ENCODE data around the gene TLL2.
A peak's percentile ranks its signal among the peaks of the same experiment; 100 is the strongest.
"Not testable (repeated sequence)": the region's sequence is repeated elsewhere in the genome, so short reads cannot be mapped to it uniquely, and the experiment has no call there.

Gene TLL2

DNA sequence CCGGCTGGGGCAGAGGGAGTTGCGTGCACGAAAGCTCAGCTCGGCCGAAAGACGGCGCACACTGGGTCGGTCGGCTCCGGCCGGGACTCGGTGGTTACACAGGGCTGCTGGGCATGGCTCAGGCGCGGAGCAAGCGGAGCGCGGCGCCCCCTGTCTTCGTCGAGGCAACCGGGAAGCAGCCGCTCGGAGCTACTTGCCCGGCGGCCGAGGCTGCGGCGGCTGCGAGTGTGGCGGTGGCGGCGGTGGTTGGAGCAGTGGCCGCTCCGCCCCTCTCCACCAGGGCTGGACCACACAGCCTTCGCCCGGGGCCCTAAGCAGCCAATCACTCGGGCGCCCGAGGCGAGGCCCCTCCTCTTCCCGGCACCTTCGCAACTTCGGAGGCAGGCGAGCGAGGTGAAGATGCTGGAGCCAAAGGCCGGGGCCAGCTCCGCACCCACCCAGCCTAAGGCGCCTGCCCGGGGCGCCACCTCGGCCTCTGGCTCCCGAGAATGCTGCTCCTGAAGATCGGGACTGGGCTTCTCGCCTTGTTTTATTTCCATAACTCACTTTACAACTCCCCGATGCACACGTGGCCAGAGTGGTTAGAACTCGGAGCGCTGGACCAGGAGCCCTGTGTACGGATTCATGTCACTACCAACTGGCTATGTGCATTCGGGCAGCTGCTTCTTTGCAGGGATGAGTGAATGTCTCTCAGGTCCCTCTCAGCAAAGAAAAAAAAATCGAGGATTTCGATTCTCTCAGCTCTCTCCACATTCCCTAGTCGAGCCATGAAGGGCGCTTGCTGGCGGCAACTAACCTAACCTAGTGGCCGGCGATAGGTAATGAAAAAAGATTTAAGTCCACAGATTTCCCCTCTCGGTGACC is at the start of gene TLL2:
Gene TLL2, minus strand, starts transcription at position 229 of the 864 bp plus-strand sequence. CDS start 241 bp downstream, outside the sequence.
- FAIRE-seq: no peak

DNA sequence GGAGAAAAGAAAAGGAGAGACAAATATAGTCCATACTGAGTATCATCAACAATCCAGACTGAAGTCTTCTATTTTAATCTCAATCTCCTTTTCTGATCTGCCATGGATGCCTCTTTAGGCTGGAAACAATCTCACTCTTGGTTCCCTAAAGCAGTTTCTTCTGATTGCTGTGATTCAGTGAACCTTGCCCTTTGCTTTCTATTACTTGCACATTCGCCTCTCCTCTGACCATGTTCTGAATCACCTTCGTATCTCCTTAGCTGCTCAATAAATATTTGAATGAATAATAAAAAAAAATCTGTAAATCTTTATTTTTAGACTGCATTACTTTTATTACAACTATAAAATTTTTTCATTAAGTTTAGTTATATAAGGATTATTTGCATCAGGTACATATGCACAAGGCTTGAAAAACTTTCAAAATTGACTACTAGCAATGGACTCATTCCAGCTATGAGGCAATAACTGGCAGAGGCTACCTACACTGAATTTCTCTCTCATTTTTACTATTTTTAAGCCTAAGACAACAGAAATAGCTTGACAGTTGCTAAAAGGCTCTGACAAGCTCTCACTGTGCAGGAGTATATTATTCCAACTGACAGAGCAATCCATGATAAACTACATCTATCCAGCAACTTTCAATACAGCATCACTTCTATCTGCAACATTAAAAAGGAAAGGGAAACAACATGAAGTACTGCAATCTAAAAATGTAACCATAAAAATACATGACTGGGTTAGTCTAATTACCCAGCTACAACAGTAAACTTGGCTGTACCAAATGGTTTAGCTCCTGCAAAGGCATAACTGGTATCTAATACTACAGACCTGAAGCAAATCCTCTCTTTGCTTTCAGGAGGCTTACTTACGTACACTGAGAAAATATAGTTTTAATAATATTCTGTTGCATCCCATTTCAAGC is 47.5 kb upstream of the TLL2 start:
- FAIRE-seq: no peak

DNA sequence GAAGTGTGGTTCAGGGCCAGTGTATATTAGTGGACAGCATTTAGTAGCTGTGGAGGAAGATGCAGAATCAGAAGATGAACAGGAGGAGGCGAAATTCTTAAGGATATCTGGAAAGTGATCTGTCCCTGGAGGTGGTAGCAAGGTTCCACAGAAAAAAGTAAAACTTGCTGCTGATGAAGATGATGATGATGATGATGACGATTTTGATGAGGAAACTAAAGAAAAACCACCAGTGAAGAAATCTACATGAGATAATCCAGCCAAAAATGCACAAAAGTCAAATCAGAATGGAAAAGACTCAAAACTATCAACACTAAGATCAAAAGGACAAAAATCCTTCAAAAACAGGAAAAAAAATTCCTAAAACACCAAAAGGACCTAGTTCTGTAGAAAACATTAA is 46.8 kb upstream of the TLL2 start:
- FAIRE-seq: no peak

DNA sequence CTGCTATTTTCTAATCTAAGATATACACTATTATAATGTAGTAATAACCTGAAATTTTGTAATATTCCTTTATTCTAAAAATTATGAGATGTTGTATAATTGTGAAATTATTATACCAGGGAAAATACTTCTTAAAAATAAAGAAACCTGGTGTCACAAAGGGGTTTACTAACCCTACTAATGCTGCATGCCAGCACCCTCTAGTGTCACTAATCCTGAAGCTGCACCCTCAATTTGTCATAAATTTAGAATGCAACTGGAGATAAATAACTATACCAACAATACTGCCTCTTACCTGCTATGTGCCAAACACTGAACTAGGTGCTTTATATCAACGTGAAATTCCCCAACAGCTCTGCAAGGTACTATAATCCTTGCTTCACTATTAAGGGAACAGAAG is 42.3 kb upstream of the TLL2 start:
- FAIRE-seq: peak; percentile 26

DNA sequence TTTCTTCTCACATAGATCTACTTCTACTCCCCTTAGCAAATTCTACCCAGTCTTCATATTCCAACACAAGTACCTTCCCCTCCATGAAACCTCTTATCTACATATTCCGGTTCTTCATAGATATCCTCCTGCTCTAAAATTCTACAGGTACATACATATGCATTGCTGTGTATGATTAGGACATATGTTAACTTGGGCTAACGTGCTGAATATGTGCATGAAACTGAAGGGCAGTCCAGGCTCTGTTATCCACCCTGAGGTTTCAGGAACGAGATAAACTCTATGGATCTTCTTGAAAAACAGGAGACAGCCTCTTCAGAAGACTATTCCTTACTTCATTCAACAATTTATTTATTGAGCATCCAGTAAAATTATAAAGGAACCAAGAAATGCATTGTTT is 41.6 kb upstream of the TLL2 start:
- FAIRE-seq: no peak

DNA sequence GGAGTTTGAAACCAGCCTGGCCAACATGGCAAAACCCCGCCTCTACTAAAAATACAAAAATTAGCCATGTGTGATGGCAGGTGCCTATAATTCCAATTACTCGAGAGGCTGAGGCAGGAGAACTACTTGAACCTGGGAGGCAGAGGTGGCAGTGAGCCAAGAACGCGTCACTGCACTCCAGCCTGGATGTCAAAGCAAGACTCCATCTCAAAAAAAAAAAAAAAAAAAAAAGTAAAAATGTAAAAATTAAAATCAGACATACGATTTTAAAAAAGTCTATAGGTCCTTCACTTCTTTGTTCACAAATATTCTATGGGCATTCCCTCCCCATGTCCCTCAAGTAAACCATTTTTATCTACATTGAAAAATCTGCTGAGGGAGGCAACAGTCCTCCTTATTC is 34.9 kb upstream of the TLL2 start:
- FAIRE-seq: no peak

DNA sequence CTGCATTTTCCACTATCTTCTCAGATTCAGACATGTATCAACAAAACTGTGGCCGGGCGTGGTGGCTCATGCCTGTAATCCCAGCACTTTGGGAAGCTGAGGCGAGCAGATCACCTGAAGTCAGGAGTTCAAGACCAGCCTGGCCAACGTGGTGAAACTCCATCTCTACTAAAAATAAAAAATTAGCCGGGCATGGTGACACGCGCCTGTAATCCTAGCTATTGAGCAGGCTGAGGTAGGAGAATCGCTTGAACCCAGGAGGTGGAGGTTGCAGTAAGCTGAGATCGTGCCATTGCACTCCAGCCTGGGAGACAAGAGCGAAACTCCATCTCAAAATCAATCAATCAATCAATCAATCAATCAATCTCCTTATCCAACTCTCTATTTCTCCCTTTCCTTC is 31.8 kb upstream of the TLL2 start:
- FAIRE-seq: not testable (repeated sequence)

DNA sequence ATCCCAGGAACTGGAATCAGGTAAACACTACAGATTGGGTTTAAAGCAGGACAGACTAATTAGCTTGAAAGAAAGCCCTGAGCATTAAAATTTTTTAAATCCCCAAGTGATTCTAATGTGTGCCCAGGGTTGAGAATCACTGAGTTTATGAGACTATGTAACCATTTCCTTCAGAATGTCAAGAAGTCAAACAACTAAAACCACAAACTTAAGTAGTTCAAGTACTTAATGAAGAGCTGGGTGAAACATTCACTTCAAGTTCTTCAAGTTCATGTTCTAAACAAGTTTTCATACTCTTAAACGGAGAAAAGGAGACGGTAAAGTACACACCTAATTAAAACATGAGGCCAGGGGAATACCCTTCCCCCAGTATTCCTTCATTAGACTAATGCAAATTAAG is 28.2 kb upstream of the TLL2 start:
- no peak for FAIRE-seq

DNA sequence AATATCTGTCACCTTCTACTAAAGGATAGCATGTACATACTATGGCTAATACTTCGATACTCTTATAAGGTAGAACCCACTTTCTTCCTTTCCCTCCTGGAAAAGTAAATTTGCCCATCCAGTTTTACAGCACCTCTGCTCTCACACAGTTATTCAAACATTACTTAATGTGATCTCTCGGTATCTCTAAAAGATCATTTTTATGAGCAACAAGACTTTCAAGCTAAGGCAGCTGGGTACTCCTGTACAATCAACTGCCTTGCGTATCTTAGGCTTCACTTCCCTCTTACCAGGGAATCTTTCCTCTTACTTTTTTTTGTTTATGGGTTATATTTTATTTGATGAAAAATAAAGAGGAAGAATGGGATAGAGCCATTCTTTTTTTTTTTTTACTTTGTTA is 26.5 kb upstream of the TLL2 start:
- FAIRE-seq: no peak

DNA sequence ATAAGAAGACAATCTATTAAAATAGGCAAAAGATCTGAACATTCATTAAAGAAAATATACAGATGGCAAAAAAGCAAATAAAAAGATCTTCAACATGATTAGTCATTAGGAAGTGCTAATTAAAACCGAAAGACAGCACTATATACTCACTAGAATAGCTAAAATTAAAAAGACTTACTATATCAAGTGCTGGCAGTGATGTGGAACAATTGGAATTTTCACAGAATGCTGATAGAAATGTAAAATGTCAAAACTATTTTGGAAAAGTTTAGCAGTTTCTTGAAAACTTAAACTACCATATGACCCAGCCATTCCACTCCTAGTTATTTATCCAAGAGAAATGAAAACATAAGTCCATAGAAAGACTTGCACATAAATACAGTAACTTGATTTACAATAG is 25.0 kb upstream of the TLL2 start:
- no peak for FAIRE-seq

DNA sequence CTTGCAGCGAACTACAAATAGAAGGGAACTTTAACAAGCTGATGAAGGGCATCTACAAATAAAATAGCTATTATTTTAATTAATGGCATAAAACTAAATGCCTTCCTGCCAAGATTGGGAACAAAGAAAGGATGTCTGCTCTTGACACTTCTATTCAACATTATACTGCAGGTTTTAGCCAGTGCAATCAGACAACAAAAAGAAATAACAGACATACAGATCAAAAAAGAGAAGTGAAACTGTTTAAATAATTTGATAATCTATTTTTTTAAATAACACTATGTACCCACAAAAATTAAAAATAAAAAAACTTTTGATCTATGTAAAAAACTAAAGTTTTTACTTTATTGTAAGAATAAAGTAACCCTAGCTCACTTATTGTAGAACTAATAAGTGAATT is 22.4 kb upstream of the TLL2 start:
- FAIRE-seq: peak; percentile 37

DNA sequence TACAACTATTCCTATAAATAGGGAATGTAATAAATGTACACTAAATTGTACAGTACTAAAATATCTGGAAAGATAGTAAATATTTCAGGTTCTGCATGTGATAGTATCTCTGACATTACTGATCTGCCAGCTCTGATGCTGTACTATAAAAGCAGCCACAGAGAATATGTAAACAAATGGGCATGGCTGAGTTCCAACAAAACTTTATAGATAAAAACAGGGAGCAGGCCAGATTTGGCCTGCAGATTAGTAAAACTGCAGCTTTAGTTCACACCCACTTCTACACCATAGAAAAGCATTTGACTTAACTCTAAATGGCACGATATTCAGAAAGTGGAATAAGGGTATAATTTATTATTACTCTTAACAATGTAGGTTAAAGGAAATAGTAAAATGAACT is 18.8 kb upstream of the TLL2 start:
- no peak for FAIRE-seq

DNA sequence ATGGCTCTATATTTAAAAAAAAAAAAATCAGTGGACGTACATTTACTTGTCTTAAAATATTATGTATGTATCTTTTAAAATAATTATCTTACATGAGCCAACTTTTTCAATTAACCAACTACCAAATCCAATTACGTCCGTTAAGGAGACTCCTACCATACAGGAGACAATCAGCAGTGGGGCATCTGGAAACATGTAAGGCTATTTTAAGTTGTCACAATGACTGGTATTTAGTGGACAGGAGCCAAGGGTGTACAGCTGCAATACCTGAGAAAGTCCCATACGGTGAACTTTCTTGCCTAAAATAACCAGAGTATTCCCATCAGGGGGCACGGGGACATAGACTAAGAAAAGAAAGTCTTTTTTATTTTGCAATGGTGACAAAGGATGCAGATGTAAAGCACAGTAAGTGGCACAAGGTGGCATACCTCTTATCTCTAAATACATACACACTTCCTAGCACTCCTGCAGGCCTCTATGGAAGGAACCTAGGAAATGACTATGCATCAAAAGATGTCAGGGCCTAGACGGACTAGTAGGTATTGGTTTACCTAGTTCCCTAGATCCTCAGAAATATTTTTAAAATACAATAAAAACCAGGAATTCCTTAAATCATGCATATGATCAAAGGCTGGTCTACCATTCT is 16.0 kb upstream of the TLL2 start:
- no peak for FAIRE-seq

DNA sequence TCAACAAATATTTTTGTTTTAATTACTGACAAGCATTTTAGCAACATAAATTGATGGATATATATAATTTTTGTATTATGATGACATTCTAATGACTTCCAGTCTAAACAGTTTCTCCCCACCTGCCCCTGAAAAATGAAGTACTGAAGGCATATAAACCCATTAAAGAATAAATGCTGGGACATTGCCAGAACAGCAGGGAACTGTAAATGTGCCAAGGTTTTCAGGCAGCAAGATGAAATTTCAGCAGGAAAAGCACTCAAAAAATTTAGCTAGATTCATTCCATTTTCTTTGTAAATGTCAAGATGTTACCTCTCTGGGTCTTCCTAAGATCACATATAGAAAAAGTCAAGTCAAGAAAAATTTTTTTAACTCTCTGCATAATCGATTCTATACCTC is 11.0 kb upstream of the TLL2 start:
- no peak for FAIRE-seq

DNA sequence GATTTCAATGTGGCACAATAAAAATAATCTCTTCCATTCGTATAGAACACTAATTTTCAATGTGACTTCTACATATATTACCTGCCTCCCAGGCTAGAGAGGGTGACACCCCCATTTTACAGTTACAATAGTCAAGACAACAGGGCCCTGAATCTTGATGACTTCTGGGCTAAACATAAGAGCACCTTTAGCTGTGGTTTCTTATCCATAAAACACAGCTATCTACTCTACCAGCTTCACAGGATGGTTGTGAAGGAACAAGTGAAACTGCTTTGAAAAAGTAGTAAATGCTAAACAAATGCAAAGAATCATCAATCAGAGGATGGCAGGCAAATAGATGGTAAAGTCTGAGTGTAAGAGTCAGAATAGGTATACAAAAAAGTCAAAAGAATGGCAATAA is 3.6 kb upstream of the TLL2 start:
- no peak for FAIRE-seq

DNA sequence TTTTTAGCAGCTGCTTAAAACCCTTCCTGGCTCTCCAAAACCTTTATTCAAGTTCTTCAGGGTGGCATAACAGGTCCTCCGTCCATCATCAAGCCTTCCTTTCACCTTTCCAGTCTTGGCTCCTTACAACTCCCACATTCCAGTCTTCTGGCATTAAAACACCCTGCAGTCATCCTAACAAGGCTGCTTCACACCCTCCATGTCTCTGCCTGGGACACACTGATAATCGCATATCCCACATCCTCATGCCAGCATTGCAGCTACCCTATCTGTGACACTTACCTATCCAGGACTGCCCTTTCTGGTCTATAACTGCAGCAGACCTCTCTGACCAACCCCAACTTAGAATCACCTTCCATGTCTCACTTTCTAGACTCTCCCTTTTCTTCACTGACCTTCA is 2.6 kb upstream of the TLL2 start:
- FAIRE-seq: no peak

DNA sequence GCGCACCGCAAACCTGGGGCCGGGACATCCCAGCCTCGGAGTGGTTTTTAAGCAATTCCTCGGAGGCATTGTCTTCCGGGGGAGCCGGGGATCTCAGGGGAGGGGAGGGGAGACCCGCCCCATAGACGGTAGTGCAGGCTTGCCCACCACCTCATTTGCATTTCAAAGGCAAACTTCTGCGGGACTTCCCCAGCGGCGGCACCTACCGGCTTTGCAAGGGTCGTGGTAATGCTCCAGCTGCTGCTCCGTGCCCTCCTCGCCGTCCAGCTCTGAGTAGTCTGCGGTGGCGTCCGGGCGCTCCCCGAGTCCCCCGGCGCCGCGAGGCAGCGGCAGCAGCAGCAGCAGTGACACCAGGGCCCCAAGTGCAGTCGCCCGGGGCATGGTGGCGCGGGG is 425 bp downstream of the TLL2 start:
- no peak for FAIRE-seq

DNA sequence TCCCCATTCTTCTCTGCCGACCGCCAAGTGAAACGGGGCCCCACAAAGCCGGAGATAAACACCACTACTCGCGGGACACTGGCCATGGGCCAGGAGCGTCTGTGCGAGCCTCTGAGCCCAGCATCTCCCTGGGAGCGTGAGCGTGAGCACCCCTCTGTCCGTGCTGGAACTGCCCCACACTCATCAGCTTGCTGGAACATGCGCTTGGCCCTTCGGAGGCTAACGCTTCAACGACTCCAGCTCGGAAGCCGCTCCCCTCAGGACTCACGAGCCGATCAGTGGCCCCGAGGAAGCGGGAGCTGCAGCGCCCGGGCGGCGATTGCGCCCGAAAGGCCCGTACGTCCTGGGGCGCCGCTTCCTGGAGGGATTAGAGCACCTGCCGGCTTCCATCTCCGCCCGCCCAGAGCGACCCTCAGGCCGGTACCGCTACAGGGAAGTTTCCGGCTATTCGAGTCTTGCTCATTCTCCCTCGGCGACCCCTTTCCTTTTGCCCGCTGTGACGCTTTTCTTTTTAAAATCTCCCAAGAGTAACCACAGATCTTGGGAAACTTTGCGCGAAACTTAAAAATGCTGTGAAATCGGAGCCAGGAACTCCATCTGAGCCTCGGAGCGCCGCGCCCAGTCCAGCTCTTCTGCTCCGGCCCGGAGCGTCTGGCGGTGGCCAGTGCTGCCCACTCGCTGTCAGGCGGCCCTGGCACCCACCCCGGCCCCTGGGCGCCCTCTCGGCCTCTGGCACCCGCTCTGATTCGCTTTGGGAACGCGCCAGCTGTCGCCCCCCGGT is 1.0 kb downstream of the TLL2 start:
- no peak for FAIRE-seq

DNA sequence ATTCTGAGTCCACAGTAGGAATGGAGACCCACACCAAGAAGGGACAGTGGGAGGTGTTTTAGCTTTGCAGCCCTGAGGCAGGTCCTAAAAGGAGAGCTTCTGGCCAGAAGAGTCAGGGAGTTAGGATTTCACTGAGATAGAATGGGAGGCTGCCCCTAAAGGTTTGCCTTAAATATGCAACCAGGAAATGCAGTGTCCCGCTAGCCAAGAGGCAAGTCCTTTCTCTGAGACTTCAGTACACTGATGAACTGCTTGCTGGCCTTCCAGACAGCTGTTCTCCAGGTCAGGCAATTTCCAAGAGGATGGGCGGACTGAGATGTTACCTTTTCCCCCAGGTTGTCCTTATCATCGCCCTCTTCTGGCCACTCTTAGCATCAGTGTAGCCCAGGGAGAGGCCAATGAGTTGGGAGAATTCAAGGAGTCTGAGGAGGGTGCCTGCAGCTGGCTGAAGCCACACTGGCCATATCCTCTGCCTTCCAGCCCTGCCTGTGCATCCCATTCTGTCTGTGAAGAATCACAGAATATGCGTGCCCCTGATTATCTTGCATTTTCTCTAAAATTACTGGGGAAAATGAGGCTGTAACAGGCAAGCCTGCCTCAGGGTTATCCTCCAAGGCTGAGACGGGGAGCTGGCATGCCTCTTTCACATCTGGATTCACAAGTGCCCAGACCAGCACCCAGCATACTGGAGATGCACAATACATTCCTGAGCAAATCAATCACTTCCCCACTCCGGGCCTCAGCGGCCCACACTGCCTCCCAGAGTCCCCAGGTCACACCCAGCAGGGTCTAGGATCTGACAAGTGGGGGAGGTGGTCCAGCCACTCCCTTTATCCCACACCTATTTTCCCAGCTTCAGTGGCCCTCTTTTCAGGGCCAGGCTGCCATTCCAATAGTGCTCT is 2.4 kb downstream of the TLL2 start:
- no peak for FAIRE-seq

DNA sequence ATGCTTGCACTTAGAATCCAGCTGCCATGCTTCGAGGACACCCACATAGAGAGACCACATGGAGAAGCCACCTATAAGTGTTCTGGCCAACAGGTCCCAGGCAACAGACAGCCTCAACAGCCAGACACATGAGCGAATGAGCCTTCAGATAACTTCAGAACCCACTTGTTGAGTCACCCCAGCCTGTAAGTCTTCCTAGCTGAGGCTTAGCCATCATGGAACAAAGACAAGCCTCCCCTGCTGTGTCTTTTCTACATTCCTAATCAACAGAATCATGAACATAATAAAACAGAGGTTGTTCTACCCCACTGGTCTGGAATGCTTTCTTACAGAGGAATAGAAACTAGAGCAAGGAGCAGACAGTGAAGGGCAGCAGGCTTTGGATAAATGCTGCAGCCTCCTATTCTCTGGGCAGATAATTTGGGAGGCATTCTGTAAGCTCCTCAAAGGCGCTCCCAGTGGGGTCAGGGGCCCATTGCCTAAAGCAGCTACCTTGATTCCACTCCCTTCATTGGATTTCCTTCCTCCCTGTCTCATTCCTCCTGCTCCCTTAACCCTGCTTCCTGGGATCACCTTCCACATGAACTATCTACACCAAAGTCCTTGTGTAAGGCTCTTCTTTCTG is 4.6 kb downstream of the TLL2 start:
- FAIRE-seq: no peak

DNA sequence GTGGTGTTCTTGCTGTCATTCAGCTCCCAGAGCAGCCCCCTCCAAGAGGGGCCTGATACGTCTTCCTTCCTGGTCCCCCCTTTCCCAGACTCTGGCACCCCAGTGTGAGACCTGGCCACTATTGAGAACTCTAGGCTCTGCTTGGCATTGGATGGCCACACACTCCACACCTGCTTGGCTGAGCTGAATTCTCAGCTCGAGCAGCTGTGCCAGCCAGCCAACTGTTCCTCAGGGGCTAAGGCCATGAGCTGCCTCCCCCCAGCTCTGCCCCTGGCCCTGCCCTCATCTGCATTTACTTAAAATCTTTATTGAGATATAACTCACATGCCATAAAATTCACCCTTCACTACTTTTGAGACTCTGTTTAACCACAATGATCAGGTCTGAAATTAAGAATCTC is 6.7 kb downstream of the TLL2 start:
- FAIRE-seq: no peak
